Activated CD8-positive, alpha-beta memory T cell treated with anti-CD3 and anti-CD28 coated beads, Interleukin-2, amount 50 U/mL, for 48 hours (primary cell): Measurements from ENCODE around the gene BAZ2B.

Experiments used
- DNase-seq: peaks from one replicate; pipeline ENCODE4 v3.0.0-alpha.2; 2020

BAZ2B gene

GRCh38 chr2:159457589-159457988 is 158.8 kb downstream of the BAZ2B start:
- no peak for DNase-seq

- DNase-seq: no peak
These were observed 159.6 kb downstream of the BAZ2B start for GRCh38 chr2:159456500-159457426.

DNA sequence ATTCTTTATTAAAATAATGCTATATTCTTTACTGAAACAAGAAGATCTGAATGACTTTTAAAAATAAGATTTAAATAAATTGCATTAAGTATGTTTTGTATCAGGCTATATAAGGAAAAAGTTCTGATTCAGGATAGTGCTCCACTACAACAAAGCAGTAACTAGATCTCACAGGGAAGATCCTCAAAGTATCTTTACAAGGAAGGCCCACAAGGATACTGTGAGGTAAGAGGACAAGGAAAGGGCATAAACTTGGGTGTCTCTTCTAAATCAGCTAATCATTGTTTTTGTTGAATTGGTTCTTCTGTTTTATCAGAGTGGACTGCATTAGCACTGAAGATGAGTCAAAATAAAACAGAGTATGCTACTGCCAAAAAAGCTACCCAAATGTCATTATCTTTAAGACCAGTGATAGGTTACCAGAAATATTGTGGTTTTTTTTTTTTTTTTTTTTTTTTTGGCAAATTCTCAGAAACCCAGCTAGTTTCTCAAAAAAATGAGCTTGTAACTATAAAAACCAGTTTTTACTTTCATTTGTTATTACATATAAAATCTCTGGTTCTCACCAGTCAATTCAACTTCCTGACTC is 160.9 kb downstream of the BAZ2B start:
- no peak for DNase-seq

GRCh38 chr2:159454185-159454584 is 162.2 kb downstream of the BAZ2B start:
- DNase-seq: no peak

DNA sequence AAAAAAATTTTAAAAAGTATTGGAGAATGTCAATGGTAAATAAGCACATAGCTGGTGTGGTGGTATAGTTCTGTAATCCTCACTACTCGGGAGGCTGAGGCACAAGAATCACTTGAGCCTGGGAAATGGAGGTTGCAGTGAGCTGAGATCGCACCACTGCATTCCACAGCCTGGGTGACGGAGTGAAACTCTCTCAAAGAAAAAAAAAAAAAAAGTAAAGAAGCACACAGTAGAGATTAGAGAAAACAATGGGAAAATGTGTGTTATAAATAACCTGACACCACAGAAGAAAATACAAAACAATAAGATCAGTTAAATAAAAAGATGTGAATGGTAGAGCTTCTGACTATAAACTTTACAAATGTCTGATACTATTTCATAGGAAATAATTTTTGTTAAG is 166.2 kb downstream of the BAZ2B start:
- DNase-seq: no peak

GRCh38 chr2:159449504-159450124 is 166.7 kb downstream of the BAZ2B start:
- no peak for DNase-seq

- DNase-seq: no peak
These were observed 169.5 kb downstream of the BAZ2B start for GRCh38 chr2:159446817-159447216.

- no peak for DNase-seq
These were observed 170.1 kb downstream of the BAZ2B start for GRCh38 chr2:159446201-159446600.

DNA sequence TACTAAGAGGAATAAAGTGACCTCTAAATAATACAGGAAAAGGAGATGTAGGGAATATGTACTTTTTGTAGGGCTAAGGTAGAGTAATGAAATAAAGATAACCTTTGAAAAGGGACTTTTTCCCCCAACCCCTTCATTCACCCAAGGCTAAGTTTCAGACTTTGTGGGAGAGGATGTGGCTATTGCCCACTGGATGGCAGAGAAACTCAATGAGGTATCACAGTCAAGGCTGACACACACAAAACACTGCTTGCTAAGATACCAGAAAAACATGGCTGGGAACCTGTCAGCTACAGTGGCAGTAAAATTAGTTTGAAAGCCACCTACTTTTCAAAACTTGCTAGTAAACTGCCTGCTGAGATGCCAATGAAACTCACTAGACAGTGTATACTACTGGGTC is 171.0 kb downstream of the BAZ2B start:
- DNase-seq: no peak

DNA sequence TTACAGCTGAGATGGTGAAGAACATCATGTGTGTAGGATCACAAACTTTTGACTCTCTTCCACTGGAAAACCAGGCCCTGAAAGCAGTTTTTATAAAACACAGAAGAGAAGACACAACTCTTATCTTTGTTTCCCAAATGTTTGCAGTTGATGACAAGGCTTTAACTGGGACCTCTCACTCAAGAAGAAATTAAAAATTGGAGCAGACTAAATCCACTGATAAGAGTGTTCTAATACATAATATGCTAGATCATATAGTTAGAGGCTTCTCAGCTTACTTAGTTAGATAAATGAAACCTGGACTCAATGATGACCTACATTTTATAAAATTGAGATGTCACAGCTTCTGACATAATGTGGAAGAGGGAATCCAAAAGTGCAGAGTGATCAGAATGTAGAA is 171.6 kb downstream of the BAZ2B start:
- no peak for DNase-seq

GRCh38 chr2:159442159-159442852 is 174.0 kb downstream of the BAZ2B start:
- no peak for DNase-seq

GRCh38 chr2:159441182-159441581 is 175.2 kb downstream of the BAZ2B start:
- DNase-seq: no peak

GRCh38 chr2:159439421-159439820 is 176.9 kb downstream of the BAZ2B start:
- no peak for DNase-seq

DNA sequence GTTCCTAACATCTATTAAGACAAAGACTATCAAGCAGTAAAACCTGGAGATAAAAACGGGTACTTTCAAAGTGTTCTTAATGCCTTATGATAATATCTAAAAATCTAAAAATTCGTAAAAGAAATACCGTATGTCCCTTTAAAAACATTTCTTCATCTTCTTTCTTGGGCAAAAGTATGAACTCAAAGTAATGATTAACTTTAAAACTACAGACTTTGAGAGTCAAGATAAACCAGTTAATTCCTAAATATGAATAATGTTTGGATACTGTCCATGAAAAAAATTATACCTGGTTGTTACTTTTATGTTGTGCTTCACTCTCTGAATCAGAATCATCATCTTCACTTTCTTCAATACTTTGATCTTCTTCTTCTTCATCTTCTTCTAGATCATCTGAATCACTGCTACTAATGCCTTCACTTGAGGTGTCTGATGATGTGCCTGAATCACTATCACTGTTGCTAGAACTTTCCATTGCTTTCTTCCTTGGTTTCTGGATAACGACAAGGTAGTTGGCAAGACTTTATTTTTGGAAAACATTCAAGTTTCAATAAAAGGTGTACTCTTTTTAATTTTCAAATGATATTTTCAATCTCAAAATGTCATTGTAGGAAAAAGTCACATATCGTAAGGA is 177.5 kb downstream of the BAZ2B start:
- no peak for DNase-seq

DNA sequence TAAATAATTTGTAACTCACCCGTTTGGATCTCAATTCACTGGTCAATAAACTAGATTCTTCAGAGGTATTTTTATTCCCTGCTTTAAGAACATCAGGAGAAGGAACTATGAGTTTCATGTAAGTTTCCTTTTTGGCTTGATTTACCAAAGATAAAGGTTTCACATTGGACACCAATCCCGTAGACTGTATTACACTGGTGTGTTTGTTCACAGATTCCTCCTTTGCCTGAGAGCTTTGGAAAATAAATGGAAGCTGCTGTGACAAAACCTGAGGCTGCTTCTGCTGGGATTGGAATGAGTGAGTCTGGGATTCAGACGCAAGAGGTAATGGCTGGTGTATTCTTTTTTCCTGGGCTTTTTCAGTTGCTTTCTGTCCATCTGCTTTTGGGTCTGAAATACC is 178.1 kb downstream of the BAZ2B start:
- no peak for DNase-seq

DNA sequence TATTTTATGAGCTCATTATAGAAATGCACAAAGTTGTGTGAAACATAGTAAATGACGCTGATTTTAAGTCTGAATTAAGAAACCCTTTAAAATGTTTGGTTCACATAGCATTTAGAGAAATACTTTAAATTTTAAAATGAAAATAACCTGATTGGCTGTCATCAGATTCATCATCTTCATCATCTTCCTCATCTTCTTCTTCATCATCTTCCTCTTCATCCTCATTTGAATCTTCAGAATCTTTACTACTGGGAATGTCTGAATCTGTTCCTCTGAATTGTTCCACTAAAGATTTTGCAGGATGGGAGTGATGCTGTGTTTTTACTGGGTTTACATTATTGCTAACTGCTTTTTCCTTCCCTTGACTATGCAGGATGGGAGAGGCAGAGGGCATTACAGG is 183.7 kb downstream of the BAZ2B start:
- DNase-seq: no peak

DNA sequence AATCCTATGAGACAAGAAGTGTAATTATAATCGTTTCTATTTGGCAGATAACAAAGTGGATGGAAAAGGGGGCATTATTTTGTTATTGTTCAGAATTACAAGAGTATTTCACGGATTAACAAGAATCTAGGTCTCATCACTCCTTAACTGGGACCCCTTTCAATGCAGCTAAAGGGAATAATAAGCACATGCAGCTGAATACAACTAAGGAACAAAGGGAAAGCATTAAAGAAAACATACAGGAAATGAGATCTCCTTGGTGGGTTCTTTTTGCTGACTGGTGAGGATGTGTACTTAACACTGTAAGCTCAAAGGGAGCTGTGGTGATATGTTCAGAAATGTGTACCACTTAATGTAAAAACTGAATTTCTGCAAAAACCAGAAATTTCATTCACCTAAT is 189.3 kb downstream of the BAZ2B start:
- no peak for DNase-seq

DNA sequence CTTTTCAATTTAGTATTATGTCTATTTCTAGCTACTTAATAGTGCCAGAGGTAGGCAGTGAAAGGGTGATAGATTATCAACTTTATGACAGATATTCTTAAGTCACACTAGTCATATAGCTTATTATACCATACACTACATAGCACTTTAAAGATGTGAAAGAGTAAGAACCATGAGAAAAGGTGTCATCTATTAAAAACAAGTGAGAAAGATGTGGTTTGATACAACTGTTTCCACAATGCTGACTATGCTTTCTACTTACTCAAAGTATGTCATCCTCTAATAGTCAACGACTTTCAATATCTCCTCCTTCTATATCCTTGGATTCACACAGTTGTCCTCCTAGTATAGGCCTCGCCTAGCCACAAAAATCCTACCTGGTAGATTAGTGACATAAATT is 196.9 kb downstream of the BAZ2B start:
- no peak for DNase-seq

DNA sequence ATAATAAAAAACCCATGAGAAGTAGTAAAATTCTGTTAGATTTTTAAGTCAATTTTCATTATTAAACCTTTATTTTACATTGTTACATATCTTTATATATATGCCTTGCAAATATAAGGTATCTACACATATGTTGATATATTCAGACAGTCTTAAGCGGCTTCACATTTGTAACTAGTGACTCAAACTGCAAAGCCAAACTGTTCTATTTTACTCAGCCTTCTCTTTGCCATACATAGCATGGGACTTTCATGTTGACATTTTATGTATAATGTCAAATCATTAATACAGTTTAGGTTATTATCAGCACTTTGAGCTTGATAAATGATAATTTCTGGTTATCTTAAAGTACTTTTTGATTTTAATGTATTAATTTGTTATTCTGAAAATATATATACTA is 204.9 kb downstream of the BAZ2B start:
- no peak for DNase-seq

GRCh38 chr2:159410276-159410675 is 206.1 kb downstream of the BAZ2B start:
- DNase-seq: no peak

GRCh38 chr2:159409116-159409800 is 207.1 kb downstream of the BAZ2B start:
- DNase-seq: no peak

DNA sequence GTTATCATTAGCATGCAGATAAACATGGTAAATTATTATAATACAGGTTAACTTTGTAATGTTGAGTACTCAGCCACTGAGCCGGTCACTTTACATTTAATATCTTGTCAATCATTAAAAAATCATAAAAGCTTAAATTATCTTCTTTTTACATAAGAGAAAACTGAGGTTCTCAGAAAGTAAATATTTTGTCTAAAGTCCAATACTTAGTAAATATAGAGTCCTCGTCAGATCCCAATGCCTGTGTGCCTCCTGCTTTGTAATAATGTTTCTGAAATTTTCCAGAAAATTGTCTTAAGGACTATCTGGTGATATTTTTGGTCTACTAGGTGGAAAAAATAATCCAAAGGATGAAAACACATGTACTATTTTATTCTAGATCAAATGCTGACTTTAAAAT is 213.6 kb downstream of the BAZ2B start:
- DNase-seq: no peak
